WTC11 (cell line): ENCODE data around the gene ATOX1. TPM values are rescaled to one million over a fixed set of nuclear protein-coding genes. Genes with fewer than 3 reads are reported as not detected.

Experiments used
- ATAC-seq: fragments of 200-7000 bp; cut with Tn5 transposase; 2 replicates; pipeline ENCODE4 v1.10.0; 2021; ENCODE audit warnings: mild to moderate bottlenecking, moderate library complexity
- CTCF ChIA-PET: fragments of 300-600 bp; sonication (Branson Sonifier 250); formaldehyde crosslinking; loops from one replicate; lab custom pipeline; 2021; ENCODE audit warnings: antibody characterized with exemption; lab: Charles Lee
- POLR2A ChIA-PET: fragments of 350-600 bp; sonication (Branson Sonifier 250); formaldehyde crosslinking; loops from one replicate; lab custom pipeline; 2021; ENCODE audit warnings: antibody characterized with exemption; lab: Charles Lee
- DNase-seq: peaks from one replicate; pipeline ENCODE4 v3.0.0; 2021; ENCODE audit warnings: low spot score
- H3K27ac Mint-ChIP-seq: 2 replicates; pipeline ENCODE4 v1.8.0; 2021; ENCODE audit warnings: mixed read lengths
- H3K27me3 Mint-ChIP-seq: 2 replicates; pipeline ENCODE4 v1.8.0; 2021; ENCODE audit warnings: low read depth, mild to moderate bottlenecking, moderate library complexity, mixed read lengths
- H3K36me3 Mint-ChIP-seq: 2 replicates; pipeline ENCODE4 v1.8.0; 2021; ENCODE audit warnings: mixed read lengths
- H3K4me1 Mint-ChIP-seq: 2 replicates; pipeline ENCODE4 v1.8.0; 2022; ENCODE audit warnings: mixed read lengths
- H3K4me3 Mint-ChIP-seq: 2 replicates; pipeline ENCODE4 v1.8.0; 2021; ENCODE audit warnings: mild to moderate bottlenecking, moderate library complexity, mixed read lengths
- H3K9me3 Mint-ChIP-seq: 2 replicates; pipeline ENCODE4 v1.8.0; 2021; ENCODE audit warnings: mixed read lengths
- ATF6 ChIP-seq: sonication (generic); formaldehyde crosslinking; IDR thresholded peaks from 2 replicates; pipeline ENCODE4 v1.8.1; 2023; ENCODE audit warnings: mild to moderate bottlenecking, missing genetic modification reagents
- CTCF ChIP-seq: fragments of 200-600 bp; IDR thresholded peaks from 2 replicates; pipeline ENCODE4 v1.8.0; 2022; ENCODE audit warnings: antibody characterized with exemption
- EMX1 ChIP-seq: fragments of 250-450 bp; sonication (Bioruptor Pico); IDR thresholded peaks from 2 replicates; pipeline ENCODE4 v1.8.0; 2021; ENCODE audit warnings: mild to moderate bottlenecking
- FOXJ3 ChIP-seq: sonication (generic); formaldehyde crosslinking; IDR thresholded peaks from 2 replicates; pipeline ENCODE4 v1.9.0; 2021; ENCODE audit warnings: missing genetic modification reagents, mild to moderate bottlenecking, borderline replicate concordance
- MYBL2 ChIP-seq: sonication (generic); formaldehyde crosslinking; IDR thresholded peaks from 2 replicates; pipeline ENCODE4 v1.8.1; 2023; ENCODE audit warnings: mild to moderate bottlenecking, moderate library complexity, missing genetic modification reagents
- NR2C2 ChIP-seq: sonication (generic); formaldehyde crosslinking; IDR thresholded peaks from 2 replicates; pipeline ENCODE4 v1.8.0; 2022; ENCODE audit warnings: mild to moderate bottlenecking, missing genetic modification reagents
- PRDM15 ChIP-seq: sonication (generic); formaldehyde crosslinking; IDR thresholded peaks from 2 replicates; pipeline ENCODE4 v1.8.0; 2022; ENCODE audit warnings: missing genetic modification reagents
- STAT6 ChIP-seq: sonication (generic); formaldehyde crosslinking; conservative IDR thresholded peaks from 2 replicates; pipeline ENCODE4 v1.8.1; 2023; ENCODE audit warnings: mild to moderate bottlenecking, low read depth, missing genetic modification reagents, moderate library complexity
- TEAD4 ChIP-seq: sonication (generic); formaldehyde crosslinking; IDR thresholded peaks from 2 replicates; pipeline ENCODE4 v1.8.0; 2022; ENCODE audit warnings: mild to moderate bottlenecking, missing genetic modification reagents
- ZBTB21 ChIP-seq: sonication (generic); formaldehyde crosslinking; IDR thresholded peaks from 2 replicates; pipeline ENCODE4 v1.8.1; 2023; ENCODE audit warnings: mild to moderate bottlenecking, missing genetic modification reagents, borderline replicate concordance
- ZBTB43 ChIP-seq: sonication (generic); formaldehyde crosslinking; IDR thresholded peaks from 2 replicates; pipeline ENCODE4 v1.8.1; 2023; ENCODE audit warnings: mild to moderate bottlenecking, missing genetic modification reagents
- ZNF121 ChIP-seq: sonication (generic); formaldehyde crosslinking; IDR thresholded peaks from 2 replicates; pipeline ENCODE4 v1.8.0; 2023; ENCODE audit warnings: missing genetic modification reagents
- ZNF138 ChIP-seq: sonication (generic); formaldehyde crosslinking; conservative IDR thresholded peaks from 2 replicates; pipeline ENCODE4 v1.8.1; 2022; ENCODE audit warnings: mild to moderate bottlenecking, moderate library complexity, missing genetic modification reagents
- ZNF671 ChIP-seq: fragments of 250-450 bp; sonication (Bioruptor Pico); IDR thresholded peaks from 2 replicates; pipeline ENCODE4 v1.8.0; 2021; ENCODE audit warnings: mild to moderate bottlenecking
- total RNA-seq: library from RNA; stranded (reverse); gene quantifications from 3 replicates; pipeline ENCODE4 v1.2.3, GENCODE V29; 2021

Gene ATOX1
- total RNA-seq, 1 experiment from 2014 or later: 76.4 TPM

- TF ChIP-seq ZBTB43 (CRISPR knock-in tag) (no peak), STAT6 (CRISPR knock-in tag) (no peak), ZNF138 (CRISPR knock-in tag) (no peak), EMX1 (CRISPR knock-in tag) (no peak), MYBL2 (no peak), ZNF671 (CRISPR knock-in tag) (no peak), FOXJ3 (CRISPR knock-in tag) (no peak), PRDM15 (no peak), ZBTB21 (CRISPR knock-in tag) (no peak)
Observed at GRCh38 chr5:151720215-151720614, 38.2 kb downstream of the ATOX1 start (continued).

GRCh38 chr5:151719228-151720000 lies 39.0 kb downstream of the ATOX1 start:
- peak; percentile 43 for DNase-seq
- ChIA-PET CTCF (interaction anchor here (0.6 to 3.5 kb wide), 8 partner anchors 11 to 68 kb away, joined by 3 to 31 read pairs (median 6); no protein-coding TSS in a partner anchor), POLR2A (no interaction called here)
- no peak overlapping the region for H3K27ac Mint-ChIP-seq
- TF ChIP-seq CTCF (peak; percentile 63), ZNF121 (peak; percentile 84; the same call in 1 of the 2 replicates), ATF6 (CRISPR knock-in tag) (no peak), NR2C2 (CRISPR knock-in tag) (no peak), TEAD4 (CRISPR knock-in tag) (no peak)
- H3K27me3 Mint-ChIP-seq: peaks cover 3% of the 10 kb centered on the region
- peaks cover 15% of the 10 kb centered on the region for H3K9me3 Mint-ChIP-seq
- peaks cover 9% of the 10 kb centered on the region for H3K36me3 Mint-ChIP-seq
- ATAC-seq: peak; percentile 79
- H3K4me3 Mint-ChIP-seq: no peak overlapping the region
- H3K4me1 Mint-ChIP-seq: peaks cover 15% of the 10 kb centered on the region
